GM12878 (cell line): ENCODE measurements around the gene NXPH2. TPM values are rescaled to one million over a fixed set of nuclear protein-coding genes. Genes with fewer than 3 reads are reported as not detected.

Experiments
- BACH1 ChIP-seq: fragments of 450-650 bp; IDR thresholded peaks from 2 replicates; pipeline ENCODE4 v1.6.1; 2017; ENCODE audit warnings: mild to moderate bottlenecking, borderline replicate concordance
- BMI1 ChIP-seq: fragments of 450-650 bp; IDR thresholded peaks from 2 replicates; pipeline ENCODE4 v1.6.1; 2016; ENCODE audit warnings: mild to moderate bottlenecking, moderate library complexity, borderline replicate concordance
- BRCA1 ChIP-seq: IDR thresholded peaks from 2 replicates; pipeline ENCODE4 v1.6.1; 2011; ENCODE audit warnings: low read depth, low read length, improper control_type of control experiment
- CREM ChIP-seq: IDR thresholded peaks from 2 replicates; pipeline ENCODE4 v1.6.1; 2014; ENCODE audit warnings: antibody characterized with exemption, low read depth
- LARP7 ChIP-seq: fragments of 450-650 bp; IDR thresholded peaks from 2 replicates; pipeline ENCODE4 v1.6.1; 2017; ENCODE audit warnings: mild to moderate bottlenecking
- MYB ChIP-seq: fragments of 150-350 bp; IDR thresholded peaks from 2 replicates; pipeline ENCODE4 v1.6.1; 2014; ENCODE audit warnings: mild to moderate bottlenecking, low read depth, low read length, borderline replicate concordance
- NRF1 ChIP-seq: conservative IDR thresholded peaks from 2 replicates; pipeline ENCODE4 v1.6.1; 2011; ENCODE audit warnings: mild to moderate bottlenecking, low read depth, low read length, improper control_type of control experiment
- POLR2A ChIP-seq: IDR thresholded peaks from 2 replicates; pipeline ENCODE4 v1.6.1; 2011; ENCODE audit warnings: low read depth, mild to moderate bottlenecking, low read length
- RB1 ChIP-seq: fragments of 450-650 bp; formaldehyde crosslinking; IDR thresholded peaks from 2 replicates; pipeline ENCODE4 v1.6.1; 2017; ENCODE audit warnings: mild to moderate bottlenecking, borderline replicate concordance
- RBBP5 ChIP-seq: fragments of 200-600 bp; sonication (generic); conservative IDR thresholded peaks from 2 replicates; pipeline ENCODE4 v1.6.1; 2016
- REST ChIP-seq: IDR thresholded peaks from 2 replicates; pipeline ENCODE4 v1.6.1; 2012; ENCODE audit warnings: mild to moderate bottlenecking, low read depth, low read length
- STAT1 ChIP-seq: fragments of 450-650 bp; conservative IDR thresholded peaks from 2 replicates; pipeline ENCODE4 v1.6.1; 2014; ENCODE audit warnings: antibody characterized with exemption, mild to moderate bottlenecking
- TCF3 ChIP-seq: IDR thresholded peaks from 2 replicates; pipeline ENCODE4 v1.6.1; 2012; ENCODE audit warnings: low read depth, mild to moderate bottlenecking, low read length, borderline replicate concordance; ENCODE audit not compliant: insufficient read depth
- polyA plus RNA-seq, 11 experiments: library from polyadenylated mRNA; depleted of rRNA in 4 of 11; unstranded in 6 of 11; stranded (reverse) in 5 of 11; fragments of >200 nt; fragmentation: Nextera tagmentation in 4 of 11; fragmentation: Illumina TruSeq in 1 of 11; extraction: Ambion mirVana in 4 of 11; extraction: Trizol in 1 of 11; gene quantifications; 1 replicate in 1 of 11; 2 replicates in 10 of 11; pipeline versions ENCODE4 v1.2.1 to v1.2.3, GENCODE V29; 2011 to 2016; ENCODE audit warnings: inconsistent platforms in 2 of 11, missing spikeins in 2 of 11, low read depth in 1 of 11
- total RNA-seq, 4 experiments: library from RNA; depleted of rRNA in 3 of 4; stranded (reverse); fragments of >200 nt in 3 of 4; fragmentation: Illumina TruSeq in 1 of 4; extraction: Trizol in 1 of 4; gene quantifications; 2 replicates each; pipeline versions ENCODE4 v1.2.1 to v1.2.3, GENCODE V29; 2013 to 2021

NXPH2 gene
- total and polyA plus RNA-seq, 10 of the 15 experiments (the other 5 are each of a cell fraction or from before 2014, with no cell fraction given): not detected

GRCh38 chr2:138658187-138658894 is 121.8 kb downstream of the NXPH2 start (continued):
- no peak for TF ChIP-seq BRCA1
- no peak for TF ChIP-seq STAT1
- no peak for TF ChIP-seq TCF3
- no peak for TF ChIP-seq RBBP5
- TF ChIP-seq BACH1: no peak
- no peak for TF ChIP-seq MYB
- no peak for TF ChIP-seq LARP7
- TF ChIP-seq BMI1: no peak
- TF ChIP-seq POLR2A: no peak
- TF ChIP-seq NRF1: no peak
- TF ChIP-seq CREM: no peak
- no peak for TF ChIP-seq REST
- no peak for TF ChIP-seq RB1
